SK-N-MC (cell line): ENCODE measurements around the gene NPAS2.

Source experiments
- EZH2 ChIP-seq: fragments of 200-600 bp; sonication (generic); IDR thresholded peaks from one replicate; pipeline ENCODE4 v1.6.1; 2017; ENCODE audit warnings: antibody characterized with exemption
- POLR2AphosphoS5 ChIP-seq: IDR thresholded peaks from 2 replicates; pipeline ENCODE4 v1.6.1; 2012; ENCODE audit warnings: mild to moderate bottlenecking, low read depth, low read length, borderline replicate concordance

DNA sequence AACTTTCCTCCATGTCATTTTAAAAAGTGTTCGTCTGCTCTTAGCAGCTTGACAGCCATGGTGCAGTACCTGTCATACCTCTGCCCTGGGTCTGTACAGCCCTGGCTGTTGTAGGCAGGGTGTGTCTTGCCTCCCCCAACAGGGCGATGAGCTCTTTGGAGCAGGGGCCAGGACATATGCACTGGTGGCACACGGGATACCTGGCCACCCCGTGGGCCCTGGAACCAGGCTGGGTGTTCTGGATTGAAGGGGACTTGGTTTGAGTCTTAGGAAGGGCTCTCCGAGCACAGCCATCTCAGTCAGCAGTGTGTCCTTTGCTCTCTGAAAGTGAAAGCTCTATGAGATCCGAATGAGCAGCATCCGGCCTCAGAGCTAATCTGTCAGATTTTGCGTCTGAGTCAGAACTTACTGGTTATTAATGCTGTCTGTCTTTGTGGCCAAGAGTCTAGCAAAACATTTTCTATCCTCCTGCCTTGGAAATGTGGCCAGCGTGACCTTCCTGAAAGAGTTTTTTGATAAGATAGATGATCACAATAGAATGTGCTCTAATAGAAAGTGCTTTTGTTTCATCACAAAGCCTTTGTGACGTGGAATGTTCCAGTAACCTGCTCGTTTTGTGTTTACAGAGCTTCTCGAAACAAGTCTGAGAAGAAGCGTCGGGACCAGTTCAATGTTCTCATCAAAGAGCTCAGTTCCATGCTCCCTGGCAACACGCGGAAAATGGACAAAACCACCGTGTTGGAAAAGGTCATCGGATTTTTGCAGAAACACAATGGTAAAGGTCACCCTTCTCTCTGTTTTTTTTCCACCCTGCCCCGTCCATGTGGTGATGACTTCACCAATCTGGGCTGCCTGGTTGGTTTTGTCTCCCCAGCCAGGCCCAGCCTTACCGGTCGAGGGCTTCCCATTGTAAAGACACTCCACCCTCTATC lies 104.8 kb downstream of the NPAS2 start:
- TF ChIP-seq EZH2 (no peak), POLR2AphosphoS5 (no peak)
